HG02852 (cell line): ENCODE results near the gene TUBAL3.

Source experiments
- ATAC-seq: cut with Tn5 transposase; IDR thresholded peaks from one replicate; pipeline ENCODE4 v1.9.1; 2021; ENCODE audit warnings: mild to moderate bottlenecking, moderate library complexity; ENCODE audit not compliant: unreplicated experiment

TUBAL3 gene

DNA sequence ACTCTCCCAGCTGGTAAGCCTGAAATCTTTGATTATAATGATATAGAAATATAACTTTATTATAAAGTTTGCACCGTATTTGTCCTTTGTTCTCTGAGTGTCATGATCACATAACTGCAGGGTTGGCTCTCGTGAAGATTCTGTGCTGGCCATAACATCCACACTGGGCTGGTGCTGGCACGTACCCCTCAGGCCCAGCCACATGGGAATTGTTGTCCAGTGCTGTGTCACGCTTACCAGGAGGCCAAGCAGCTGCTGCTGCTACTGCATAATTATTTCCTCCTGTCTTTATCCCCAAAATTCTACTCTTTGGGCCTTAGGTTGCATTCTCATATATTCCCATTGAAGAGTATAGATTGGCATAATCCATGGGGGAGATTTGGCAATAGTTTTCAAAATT, 60.6 kb downstream of the TUBAL3 start:
- ATAC-seq: no peak

DNA sequence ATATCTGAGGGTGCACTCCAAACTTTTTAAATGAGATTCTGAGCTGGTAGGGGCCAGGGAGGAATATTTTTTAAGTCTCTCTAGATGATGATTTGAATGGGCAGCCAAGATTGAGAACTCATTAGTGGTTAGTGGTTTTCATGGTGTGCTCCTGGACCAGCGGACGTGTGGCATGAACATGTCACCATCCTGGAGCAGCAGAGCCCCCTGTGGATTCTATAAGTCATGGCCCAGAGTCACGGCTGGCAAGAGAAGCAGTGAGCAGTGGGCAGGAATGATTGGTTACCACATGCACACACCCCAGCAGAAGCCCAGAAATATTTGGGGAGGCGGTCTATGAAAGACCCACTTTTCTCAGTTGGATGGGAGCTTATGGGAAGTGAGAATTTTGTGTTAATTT, 61.1 kb downstream of the TUBAL3 start:
- ATAC-seq: no peak
